C4-2B (cell line): ENCODE data around the gene CRADD.

ENCODE experiments used
- H3K27ac ChIP-seq: fragments of 450-650 bp; 2 replicates; pipeline ENCODE4 v1.5.1; 2017
- CTCF ChIP-seq: fragments of 450-650 bp; conservative IDR thresholded peaks from 2 replicates; pipeline ENCODE4 v1.5.1; 2017; ENCODE audit warnings: mild to moderate bottlenecking
- ZFX ChIP-seq: fragments of 450-650 bp; IDR thresholded peaks from 2 replicates; pipeline ENCODE4 v1.6.1; 2017

CRADD gene

DNA sequence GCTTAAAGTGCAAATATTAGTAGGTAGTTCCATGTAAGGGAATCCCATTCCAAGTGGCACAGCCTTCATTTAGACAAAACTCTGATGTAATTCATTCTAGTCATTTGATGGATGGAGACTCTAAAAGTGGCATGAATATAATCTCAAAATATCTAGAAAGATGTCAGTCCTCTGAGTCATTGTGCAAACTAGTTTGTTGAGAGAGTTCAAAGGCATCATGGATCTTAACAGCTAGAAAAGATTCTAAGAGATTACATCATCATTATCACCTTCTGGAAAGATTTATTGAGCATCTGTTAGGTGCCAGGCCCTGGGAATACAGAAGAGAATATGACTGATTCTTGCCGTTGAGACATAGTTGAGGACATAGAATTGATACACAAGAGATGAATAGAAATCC is 30.7 kb downstream of the CRADD start:
- H3K27ac ChIP-seq: no peak overlapping the region
- no peak for TF ChIP-seq ZFX
- no peak for TF ChIP-seq CTCF

DNA sequence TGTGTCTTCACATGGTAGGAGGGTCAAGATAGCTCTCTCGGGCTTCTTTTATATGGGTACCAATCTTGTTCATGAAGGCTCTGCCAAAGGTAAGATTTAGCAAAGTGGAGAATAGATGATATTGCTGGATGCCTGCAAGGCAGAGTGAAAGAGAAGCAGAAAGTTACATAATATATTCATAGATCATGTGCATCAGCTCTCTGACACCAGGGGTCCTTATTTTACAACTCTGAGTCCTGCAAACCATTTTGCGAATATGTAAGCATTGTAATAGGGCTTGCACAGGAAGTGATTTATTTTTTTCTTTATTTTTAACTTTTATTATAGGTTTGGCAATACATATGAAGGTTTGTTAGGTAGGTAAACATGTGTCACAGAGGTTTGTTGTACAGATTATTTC is 31.8 kb downstream of the CRADD start:
- no peak overlapping the region for H3K27ac ChIP-seq
- no peak for TF ChIP-seq ZFX
- TF ChIP-seq CTCF: no peak

DNA sequence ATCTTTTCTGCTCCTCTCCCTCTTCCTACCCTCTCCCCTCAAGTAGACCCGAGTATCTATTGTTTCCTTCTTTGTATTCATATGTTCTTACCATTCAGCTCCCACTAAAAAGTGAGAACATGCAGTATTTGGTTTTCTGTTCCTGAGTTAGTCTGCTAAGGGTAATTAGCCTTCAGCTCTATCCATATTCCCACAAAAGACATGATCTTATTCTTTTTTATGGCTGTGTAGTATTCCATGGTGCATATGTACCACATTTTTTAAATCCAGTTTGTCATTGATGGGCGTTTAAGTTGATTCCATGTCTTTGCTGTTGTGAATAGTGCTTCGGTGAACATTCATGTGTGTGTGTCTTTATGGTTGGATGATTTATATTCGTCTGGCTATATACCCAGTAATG is 32.2 kb downstream of the CRADD start:
- H3K27ac ChIP-seq: no peak overlapping the region
- TF ChIP-seq CTCF: no peak
- no peak for TF ChIP-seq ZFX

- no peak overlapping the region for H3K27ac ChIP-seq
- TF ChIP-seq ZFX (no peak), CTCF (no peak)
Measured at GRCh38 chr12:93710574-93710926, 33.4 kb downstream of the CRADD start.

GRCh38 chr12:93711502-93711901 is 34.3 kb downstream of the CRADD start:
- H3K27ac ChIP-seq: peak overlapping the region; percentile 68

GRCh38 chr12:93712200-93712599 is 35.0 kb downstream of the CRADD start:
- TF ChIP-seq ZFX (no peak), CTCF (no peak)
- H3K27ac ChIP-seq: peak overlapping the region; percentile 68

DNA sequence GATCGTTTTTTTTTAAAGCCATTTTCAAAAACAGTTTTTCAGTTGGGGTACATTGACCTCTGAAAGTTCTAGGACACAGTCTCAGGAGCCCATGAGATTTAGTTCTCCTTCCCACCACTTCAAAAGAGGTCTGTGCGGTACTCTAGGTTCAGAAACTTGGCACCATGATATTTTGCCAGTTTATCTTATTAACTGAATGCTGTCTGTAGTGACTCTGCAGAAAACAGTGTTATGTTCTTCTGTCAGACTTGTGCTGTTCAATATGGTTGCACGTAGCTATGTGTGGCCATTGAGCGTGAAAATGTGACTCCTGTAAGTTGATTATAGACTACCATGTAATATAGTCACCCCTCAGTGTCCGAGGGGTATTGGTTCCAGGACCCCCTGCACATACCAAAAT is 35.9 kb downstream of the CRADD start:
- H3K27ac ChIP-seq: no peak overlapping the region; the same call in 1 of the 2 replicates
- TF ChIP-seq CTCF (no peak), ZFX (no peak)

GRCh38 chr12:93713800-93714199 is 36.6 kb downstream of the CRADD start:
- TF ChIP-seq CTCF (no peak), ZFX (no peak)
- no peak overlapping the region for H3K27ac ChIP-seq
